HepG2 (cell line): ENCODE results near the gene ZNF287. TPM values are rescaled to one million over a fixed set of nuclear protein-coding genes. Genes with fewer than 3 reads are reported as not detected.

Source experiments
- ATAC-seq: fragments of 200-7000 bp; cut with Tn5 transposase; 3 replicates; pipeline ENCODE4 v1.9.1; 2020; ENCODE audit warnings: mild to moderate bottlenecking, moderate library complexity
- BruUV-seq: library from RNA; stranded (reverse); fragments of 400-500 nt; replicated peaks from 2 replicates; lab custom pipeline; 2021; lab: Mats Ljungman, UMichigan
- CTCF ChIA-PET: fragments of 300-600 bp; formaldehyde crosslinking; extraction: SDS; loops from one replicate; lab custom pipeline; 2021; ENCODE audit warnings: low total read pairs, inconsistent platforms, low intra/inter-chr PET ratio; lab: Yijun Ruan, JAX
- POLR2A ChIA-PET: fragments of 350-600 bp; sonication (Branson Sonifier 250); formaldehyde crosslinking; loops from one replicate; lab custom pipeline; 2020; ENCODE audit warnings: antibody characterized with exemption, inconsistent platforms; lab: Yijun Ruan, JAX
- DNase-seq: peaks from one replicate; pipeline ENCODE4 v3.0.0-alpha.2; 2015; ENCODE audit warnings: low spot score
- FAIRE-seq: peaks from 3 replicates; lab custom pipeline; 2011; peaks lifted over from hg19 to GRCh38; lab: Jason Lieb, UNC
- H2AFZ ChIP-seq: one replicate; pipeline ENCODE4 v1.6.1; 2011; ENCODE audit warnings: low read length, inconsistent platforms
- H3K27ac ChIP-seq: fragments of 300-600 bp; 3 replicates; pipeline ENCODE4 v1.8.0; 2011; ENCODE audit warnings: mixed run types, mild to moderate bottlenecking, mixed read lengths, low read length, inconsistent platforms; ENCODE audit not compliant: insufficient read depth; ENCODE audit errors: extremely low read length
- H3K27me3 ChIP-seq, 2 experiments: fragments of 200-600 bp in 1 of 2; 2 replicates in 1 of 2; 3 replicates in 1 of 2; pipeline versions ENCODE4 v1.6.0 to v1.8.0; 2011; ENCODE audit warnings: low read length in 2 of 2, mild to moderate bottlenecking in 2 of 2, moderate library complexity in 2 of 2, inconsistent platforms in 1 of 2; ENCODE audit not compliant: insufficient read depth in 2 of 2, control insufficient read depth in 1 of 2
- H3K36me3 ChIP-seq, 2 experiments: fragments of 200-600 bp in 1 of 2; replicated peaks in 1 of 2; 2 replicates in 1 of 2; 3 replicates in 1 of 2; pipeline versions ENCODE4 v1.5.1 to v1.8.0; 2011; ENCODE audit warnings: low read length in 2 of 2, inconsistent platforms in 1 of 2; ENCODE audit not compliant: insufficient read depth in 2 of 2, control insufficient read depth in 1 of 2
- H3K4me1 ChIP-seq: 2 replicates; pipeline ENCODE4 v1.5.1; 2012; ENCODE audit warnings: low read length, inconsistent platforms; ENCODE audit not compliant: insufficient read depth
- H3K4me2 ChIP-seq: 2 replicates; pipeline ENCODE4 v1.6.0; 2011; ENCODE audit warnings: low read depth, low read length, inconsistent platforms
- H3K4me3 ChIP-seq, 3 experiments: fragments of 200-600 bp in 1 of 3; sonication (generic), shearing (Covaris generic) in 1 of 3; replicated peaks in 1 of 3; 2 replicates each; pipeline ENCODE4 v1.5.1; 2011 to 2016; ENCODE audit warnings: low read length in 3 of 3, inconsistent platforms in 2 of 3, low read depth in 2 of 3, mild to moderate bottlenecking in 2 of 3, control low read depth in 1 of 3, mixed read lengths in 1 of 3; ENCODE audit not compliant: insufficient read depth in 1 of 3
- H3K79me2 ChIP-seq: one replicate; pipeline ENCODE4 v1.6.1; 2011; ENCODE audit warnings: low read length, inconsistent platforms; ENCODE audit not compliant: insufficient read depth
- H3K9ac ChIP-seq: 2 replicates; pipeline ENCODE4 v1.6.0; 2011; ENCODE audit warnings: mild to moderate bottlenecking, low read depth, low read length, inconsistent platforms; ENCODE audit not compliant: insufficient read depth
- H3K9me3 ChIP-seq: 2 replicates; pipeline ENCODE4 v1.5.1; 2012; ENCODE audit warnings: mild to moderate bottlenecking, low read length
- H4K20me1 ChIP-seq: 2 replicates; pipeline ENCODE4 v1.6.0; 2011; ENCODE audit warnings: inconsistent platforms, mild to moderate bottlenecking, low read length, moderate library complexity; ENCODE audit not compliant: insufficient read depth
- ESRRA ChIP-seq: sonication (generic); formaldehyde crosslinking; IDR thresholded peaks from 2 replicates; pipeline ENCODE4 v1.5.1; 2020; ENCODE audit warnings: mild to moderate bottlenecking, low read depth, missing genetic modification reagents
- HINFP ChIP-seq: sonication (generic); formaldehyde crosslinking; IDR thresholded peaks from 2 replicates; pipeline ENCODE4 v1.4.0; 2020; ENCODE audit warnings: low read depth, mild to moderate bottlenecking, missing genetic modification reagents
- HNF4G ChIP-seq, 2 experiments: sonication (generic) in 1 of 2; formaldehyde crosslinking in 1 of 2; IDR thresholded peaks; 2 replicates each; pipeline versions ENCODE4 v1.4.0 to v1.6.1; 2011 to 2020; ENCODE audit warnings: borderline replicate concordance in 2 of 2, low read depth in 2 of 2, mild to moderate bottlenecking in 2 of 2, low read length in 1 of 2, missing genetic modification reagents in 1 of 2, moderate library complexity in 1 of 2
- HOXA5 ChIP-seq: sonication (generic); formaldehyde crosslinking; IDR thresholded peaks from 2 replicates; pipeline ENCODE4 v1.4.0; 2020; ENCODE audit warnings: missing genetic modification reagents
- MEIS1 ChIP-seq: sonication (generic); formaldehyde crosslinking; IDR thresholded peaks from 2 replicates; pipeline ENCODE4 v1.9.0; 2021; ENCODE audit warnings: mild to moderate bottlenecking, missing genetic modification reagents, moderate library complexity, borderline replicate concordance
- NFRKB ChIP-seq: fragments of 450-650 bp; IDR thresholded peaks from 2 replicates; pipeline ENCODE4 v1.6.1; 2017
- PPARG ChIP-seq: conservative IDR thresholded peaks from 2 replicates; pipeline ENCODE4 v1.6.1; 2016; ENCODE audit warnings: missing biosample characterization, missing genetic modification reagents
- SRSF9 ChIP-seq: fragments of 200-400 bp; formaldehyde crosslinking; IDR thresholded peaks from 2 replicates; pipeline ENCODE4 v1.6.1; 2018; ENCODE audit warnings: borderline replicate concordance, mild to moderate bottlenecking, low read depth, low read length; ENCODE audit not compliant: insufficient read depth, poor library complexity, severe bottlenecking
- TEAD3 ChIP-seq: optimal IDR thresholded peaks from 2 replicates; pipeline ENCODE3; 2016; ENCODE audit warnings: borderline replicate concordance
- ZBTB7B ChIP-seq: sonication (generic); formaldehyde crosslinking; IDR thresholded peaks from 2 replicates; pipeline ENCODE4 v1.4.0; 2020; ENCODE audit warnings: missing genetic modification reagents
- ZNF33B ChIP-seq: sonication (generic); formaldehyde crosslinking; IDR thresholded peaks from 2 replicates; pipeline ENCODE4 v1.5.1; 2020; ENCODE audit warnings: mild to moderate bottlenecking, missing genetic modification reagents
- ZNF598 ChIP-seq: sonication (generic); formaldehyde crosslinking; IDR thresholded peaks from 2 replicates; pipeline ENCODE4 v1.5.1; 2020; ENCODE audit warnings: mild to moderate bottlenecking, missing genetic modification reagents, borderline replicate concordance
- ZNF605 ChIP-seq: sonication (generic); formaldehyde crosslinking; IDR thresholded peaks from 2 replicates; pipeline ENCODE4 v1.8.0; 2022; ENCODE audit warnings: mild to moderate bottlenecking, missing genetic modification reagents
- WGBS: methylation state at CpG from one replicate; pipeline ENCODE4 v1.1.6; 2017; ENCODE audit warnings: low lambda C conversion rate; 5-methylcytosine and 5-hydroxymethylcytosine counted together
- in situ Hi-C: cut with HindIII; loops from 2 replicates; pipeline ENCODE4 v1.10.0; 2017; ENCODE audit warnings: low pct_unique_long_range_greater_than_20kb; ENCODE audit not compliant: extremely low pct_ligation_motif_present
- intact Hi-C: fragments of 100-400 bp; cut with micrococcal nuclease; formaldehyde crosslinking; loops from one replicate; pipeline ENCODE4 v1.10.0; 2022; ENCODE audit not compliant: unreplicated experiment
- polyA plus RNA-seq, 8 experiments: library from polyadenylated mRNA; depleted of rRNA in 3 of 8; stranded (reverse) in 7 of 8; unstranded in 1 of 8; fragments of >200 nt; fragmentation: Illumina TruSeq in 4 of 8; extraction: Trizol in 4 of 8; gene quantifications; 2 replicates each; pipeline versions ENCODE4 v1.2.1 to v1.2.3, GENCODE V29; 2011 to 2016; ENCODE audit warnings: low read depth in 4 of 8, missing spikeins in 1 of 8, mixed read lengths in 1 of 8; ENCODE audit not compliant: insufficient read depth in 1 of 8
- total RNA-seq, 5 experiments: library from RNA; depleted of rRNA; stranded (reverse); fragments of >200 nt; fragmentation: Illumina TruSeq; extraction: Trizol; gene quantifications; 2 replicates each; pipeline ENCODE4 v1.2.3, GENCODE V29; 2016; ENCODE audit warnings: low read depth in 1 of 5
- TF ChIP-seq, protein P1 (sequence below): sonication (generic); formaldehyde crosslinking; IDR thresholded peaks from 2 replicates; pipeline ENCODE4 v1.4.0; 2020; ENCODE audit warnings: missing genetic modification reagents, mild to moderate bottlenecking, borderline replicate concordance

ZNF287 gene
- total and polyA plus RNA-seq, 2 of the 13 experiments (the other 11 are each of a cell fraction or from before 2014, with no cell fraction given), result 0.21 TPM; not detected in 1

GRCh38 chr17:16511593-16511992, 57.4 kb downstream of the ZNF287 start (continued):
- no peak for TF ChIP-seq MEIS1 (CRISPR knock-in tag)
- TF ChIP-seq ESRRA (CRISPR knock-in tag), result no peak

DNA sequence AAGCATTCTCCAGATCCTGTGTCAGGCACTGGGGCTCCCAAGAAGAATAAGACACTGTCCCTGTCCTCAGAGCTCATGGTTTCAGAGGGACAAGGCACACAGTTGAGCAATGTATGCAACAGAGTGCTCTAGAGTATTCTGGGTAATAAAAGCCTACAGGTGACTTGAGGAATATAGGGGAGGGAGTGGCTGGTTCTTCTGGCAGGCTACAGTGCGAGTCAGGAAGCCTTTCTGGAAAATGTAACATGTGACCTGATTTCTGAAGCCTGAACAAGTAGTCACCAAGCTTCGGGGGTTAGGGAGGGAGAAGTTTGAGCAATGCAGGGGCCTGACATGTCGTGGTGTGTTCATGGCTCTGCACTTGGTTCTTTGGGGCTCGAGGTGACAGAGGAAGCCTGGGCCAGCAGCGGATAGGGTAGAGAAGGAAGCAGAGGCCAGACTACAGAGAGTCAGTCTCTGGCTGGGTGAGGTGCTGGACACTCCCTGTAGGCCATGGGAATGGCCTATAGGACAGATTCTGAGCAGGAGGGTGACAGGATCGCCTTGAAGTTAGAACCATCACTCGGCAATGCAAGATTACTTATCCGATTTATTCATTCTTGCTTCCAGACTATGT, 61.0 kb downstream of the ZNF287 start:
- POLR2A ChIA-PET, result no interaction called here
- Histone ChIP-seq H3K27me3 (peaks cover 0 to 15% of the 10 kb centered on the region in 2 experiments; a peak in 2 of 5 replicates), H3K36me3 (no peaks in the 10 kb centered on the region), H3K4me3 (no peak overlapping the region), H3K4me2 (no peak overlapping the region), H2AFZ (no peak overlapping the region), H3K9ac (no peak overlapping the region), H3K9me3 (no peaks in the 10 kb centered on the region)
- CTCF ChIA-PET, result no interaction called here
- BruUV-seq, result no TSS peak
- no peak for DNase-seq
- ATAC-seq, result no peak
- TF ChIP-seq HOXA5 (CRISPR knock-in tag) (no peak), HNF4G (IDR thresholded peaks at IDR 0.05; ENCODE audit: borderline replicate concordance, low read depth, low read length) (no peak), HNF4G (CRISPR knock-in tag; IDR thresholded peaks at IDR 0.05; ENCODE audit: borderline replicate concordance, low read depth) (no peak), HINFP (CRISPR knock-in tag) (no peak), ZNF605 (CRISPR knock-in tag) (no peak), ZNF33B (no peak), ZBTB7B (CRISPR knock-in tag) (no peak), ZNF598 (CRISPR knock-in tag) (no peak), TEAD3 (no peak), SRSF9 (no peak), NFRKB (no peak), PPARG (no peak)
- TF ChIP-seq, protein P1, sequence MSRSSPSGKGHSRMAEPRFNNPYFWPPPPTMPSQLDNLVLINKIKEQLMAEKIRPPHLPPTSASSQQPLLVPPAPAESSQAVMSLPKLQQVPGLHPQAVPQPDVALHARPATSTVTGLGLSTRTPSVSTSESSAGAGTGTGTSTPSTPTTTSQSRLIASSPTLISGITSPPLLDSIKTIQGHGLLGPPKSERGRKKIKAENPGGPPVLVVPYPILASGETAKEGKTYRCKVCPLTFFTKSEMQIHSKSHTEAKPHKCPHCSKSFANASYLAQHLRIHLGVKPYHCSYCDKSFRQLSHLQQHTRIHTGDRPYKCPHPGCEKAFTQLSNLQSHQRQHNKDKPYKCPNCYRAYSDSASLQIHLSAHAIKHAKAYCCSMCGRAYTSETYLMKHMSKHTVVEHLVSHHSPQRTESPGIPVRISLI (CRISPR knock-in tag), result no peak
- TF ChIP-seq, all 625 proteins: peak for 0
- Histone ChIP-seq H3K27ac (no peak overlapping the region), H3K4me1 (0 out of 2 replicates have a peak, but pooled peaks cover 4% of the 10 kb centered on the region), H4K20me1 (no peaks in the 10 kb centered on the region), H3K79me2 (no peaks in the 10 kb centered on the region)
- in situ Hi-C loops (no loop called here), intact Hi-C loops (no loop called here)
- FAIRE-seq, result no peak
- 33% methylated on average over 8 of the region's 8 CpGs for WGBS
